H1 (cell line): Measurements from ENCODE around the gene TRIM14. TPM values are rescaled to one million over a fixed set of nuclear protein-coding genes. Genes with fewer than 3 reads are reported as not detected.

Source experiments
- BACH1 ChIP-seq: IDR thresholded peaks from 2 replicates; pipeline ENCODE4 v1.6.1; 2012; ENCODE audit warnings: low read length, improper control_type of control experiment
- KDM4A ChIP-seq: IDR thresholded peaks from one replicate; pipeline ENCODE4 v1.7.1; 2012; ENCODE audit warnings: low read depth, mild to moderate bottlenecking, moderate library complexity, low read length, inconsistent platforms; ENCODE audit not compliant: severe bottlenecking
- KDM5A ChIP-seq: fragments of 200-600 bp; IDR thresholded peaks from 2 replicates; pipeline ENCODE4 v1.7.1; 2012; ENCODE audit warnings: mild to moderate bottlenecking, low read length, inconsistent platforms, mixed read lengths
- MAFK ChIP-seq: IDR thresholded peaks from 2 replicates; pipeline ENCODE4 v1.6.1; 2012; ENCODE audit warnings: low read depth, mild to moderate bottlenecking, improper control_type of control experiment, low read length
- SP4 ChIP-seq: IDR thresholded peaks from 2 replicates; pipeline ENCODE4 v1.6.1; 2012; ENCODE audit warnings: low read length, inconsistent platforms
- YY1 ChIP-seq: IDR thresholded peaks from 2 replicates; pipeline ENCODE4 v1.6.1; 2011; ENCODE audit warnings: low read depth, mild to moderate bottlenecking, low read length
- ZNF274 ChIP-seq: IDR thresholded peaks from 2 replicates; pipeline ENCODE4 v1.7.0; 2012; ENCODE audit warnings: low read length, borderline replicate concordance; ENCODE audit errors: extremely low read depth
- polyA plus RNA-seq, 7 experiments: library from polyadenylated mRNA; depleted of rRNA in 3 of 7; stranded (reverse) in 5 of 7; unstranded in 2 of 7; fragments of >200 nt in 5 of 7; fragments of 200-250 nt in 2 of 7; gene quantifications; 1 replicate in 5 of 7; 2 replicates in 1 of 7; 4 replicates in 1 of 7; pipeline versions ENCODE4 v1.2.1 to v1.2.3, GENCODE V29; 2011 to 2013; ENCODE audit warnings: missing spikeins in 2 of 7, mixed read lengths in 2 of 7
- total RNA-seq: library from RNA; stranded (reverse); fragmentation: NEBNext Ultra II Directional; extraction: Animal tissue kit (Norgen Biotek cat#: 25700); gene quantifications from 2 replicates; pipeline ENCODE4 v1.2.1, GENCODE V29; 2021

TRIM14 gene
- total and polyA plus RNA-seq, 2 of the 8 experiments (the other 6 are each of a cell fraction or from before 2014, with no cell fraction given), result 9.2 to 19.4 TPM

GRCh38 chr9:98087420-98088354 is 31.3 kb downstream of the TRIM14 start (continued):
- TF ChIP-seq KDM5A, result no peak
- TF ChIP-seq ZNF274, result no peak
- TF ChIP-seq YY1, result no peak
- no peak for TF ChIP-seq SP4
- TF ChIP-seq KDM4A, result peak; percentile 51
- TF ChIP-seq BACH1, result no peak; the same call in 1 of the 2 replicates
- TF ChIP-seq MAFK, result no peak
